GM19193 (cell line): Measurements from ENCODE around the gene PRRT2.
A peak's percentile ranks its signal among the peaks of the same experiment; 100 is the strongest.

Source experiments
- POLR2A ChIP-seq: IDR thresholded peaks from 4 replicates; pipeline ENCODE4 v1.6.1; 2011; ENCODE audit not compliant: insufficient read depth, insufficient read length; ENCODE audit errors: extremely low read depth

Gene PRRT2

GRCh38 chr16:29808219-29808900, 3.6 kb upstream of the PRRT2 start:
- TF ChIP-seq POLR2A: peak; percentile 3

- no peak for TF ChIP-seq POLR2A
Measured at GRCh38 chr16:29809031-29809747, 2.8 kb upstream of the PRRT2 start.

GRCh38 chr16:29809850-29810698, 1.9 kb upstream of the PRRT2 start:
- no peak for TF ChIP-seq POLR2A

- no peak for TF ChIP-seq POLR2A
Measured at GRCh38 chr16:29810699-29811169, 1.3 kb upstream of the PRRT2 start.

GRCh38 chr16:29811170-29811895, 660 bp upstream of the PRRT2 start:
- TF ChIP-seq POLR2A: no peak

- no peak for TF ChIP-seq POLR2A
Measured at GRCh38 chr16:29812754-29813643, 1.0 kb downstream of the PRRT2 start.

GRCh38 chr16:29813644-29814562, 1.9 kb downstream of the PRRT2 start:
- TF ChIP-seq POLR2A: no peak

GRCh38 chr16:29814592-29814991, 2.6 kb downstream of the PRRT2 start:
- no peak for TF ChIP-seq POLR2A

GRCh38 chr16:29815032-29815721, 3.2 kb downstream of the PRRT2 start:
- no peak for TF ChIP-seq POLR2A

GRCh38 chr16:29815793-29816693, 4.0 kb downstream of the PRRT2 start, which contains the start of gene PAGR1:
PAGR1 (plus strand) TSS chr16:29816152; CDS start chr16:29816526, 374 bp downstream.
- TF ChIP-seq POLR2A: peak; percentile 87
